NCI-H187 treated with DMSO at 0.1 percent for 48 hours (cell line): Measurements from ENCODE around the gene BEND5.

Experiments
- DNase-seq: peaks from one replicate; lab custom pipeline; 2025; lab: John Stamatoyannopoulos, UW

Gene BEND5

GRCh38 chr1:48679859-48680258 lies 96.8 kb downstream of the BEND5 start:
- DNase-seq: no peak

- DNase-seq: no peak
These were observed 97.8 kb downstream of the BEND5 start for GRCh38 chr1:48678710-48679505.
